CD4-positive, alpha-beta T cell (primary cell): Measurements from ENCODE around the gene MYLK4. TPM values are rescaled to one million over a fixed set of nuclear protein-coding genes. Genes with fewer than 3 reads are reported as not detected.

Experiments used
- ATAC-seq: fragments of 200-7000 bp; cut with Tn5 transposase; one replicate; pipeline ENCODE4 v1.10.0; 2022; ENCODE audit warnings: mild to moderate bottlenecking; ENCODE audit not compliant: poor library complexity
- CTCF ChIA-PET: fragments of 350-600 bp; sonication (Branson Sonifier 250); formaldehyde crosslinking; loops from one replicate; lab custom pipeline; 2021; ENCODE audit warnings: antibody characterized with exemption, inconsistent platforms; lab: Charles Lee
- POLR2A ChIA-PET: fragments of 350-600 bp; sonication (Branson Sonifier 250); formaldehyde crosslinking; loops from one replicate; lab custom pipeline; 2021; ENCODE audit warnings: antibody characterized with exemption, inconsistent platforms; lab: Charles Lee
- DNase-seq, 14 experiments: peaks; one replicate each; pipeline ENCODE4 v3.0.0-alpha.2; 2013 to 2020; ENCODE audit warnings: mixed read lengths in 2 of 14
- H3K27ac ChIP-seq, 2 donors: one replicate each; pipeline versions ENCODE4 v1.5.1 to v1.7.0; 2013; ENCODE audit warnings: low read length in 2 of 2, low read depth in 1 of 2, mild to moderate bottlenecking in 1 of 2
- H3K27me3 ChIP-seq, 2 experiments: 1 replicate in 1 of 2; 2 replicates in 1 of 2; pipeline versions ENCODE4 v1.6.1 to v1.7.0; 2013; ENCODE audit warnings: low read length in 2 of 2, control low read depth in 1 of 2, mild to moderate bottlenecking in 1 of 2, moderate library complexity in 1 of 2; ENCODE audit not compliant: insufficient read depth in 2 of 2, control insufficient read depth in 1 of 2
- H3K36me3 ChIP-seq: one replicate; pipeline ENCODE4 v1.6.1; 2013; ENCODE audit warnings: low read length, control low read depth; ENCODE audit not compliant: insufficient read depth
- H3K4me1 ChIP-seq: one replicate; pipeline ENCODE4 v1.6.1; 2013; ENCODE audit warnings: low read length, control low read depth; ENCODE audit not compliant: insufficient read depth
- H3K4me3 ChIP-seq: one replicate; pipeline ENCODE4 v1.5.1; 2013; ENCODE audit warnings: mild to moderate bottlenecking, low read length, moderate library complexity
- H3K9me3 ChIP-seq, 2 experiments: 1 replicate in 1 of 2; 2 replicates in 1 of 2; pipeline versions ENCODE4 v1.6.1 to v1.7.0; 2013; ENCODE audit warnings: low read length in 2 of 2, mild to moderate bottlenecking in 2 of 2, control low read depth in 1 of 2, moderate library complexity in 1 of 2; ENCODE audit not compliant: control insufficient read depth in 1 of 2, insufficient read depth in 1 of 2
- H3K27ac Mint-ChIP-seq: one replicate; pipeline ENCODE4 v1.8.0; 2020; ENCODE audit warnings: mixed read lengths
- H3K27me3 Mint-ChIP-seq: one replicate; pipeline ENCODE4 v1.8.0; 2021; ENCODE audit warnings: mixed read lengths
- H3K36me3 Mint-ChIP-seq: one replicate; pipeline ENCODE4 v1.8.0; 2021; ENCODE audit warnings: low read depth, mixed read lengths
- H3K4me1 Mint-ChIP-seq: one replicate; pipeline ENCODE4 v1.8.0; 2021; ENCODE audit warnings: low read depth, mixed read lengths
- H3K4me3 Mint-ChIP-seq: one replicate; pipeline ENCODE4 v1.8.0; 2020; ENCODE audit warnings: mild to moderate bottlenecking, mixed read lengths
- H3K9me3 Mint-ChIP-seq: one replicate; pipeline ENCODE4 v1.8.0; 2020; ENCODE audit warnings: mixed read lengths
- CTCF ChIP-seq: fragments of 200-600 bp; IDR thresholded peaks from one replicate; pipeline ENCODE4 v1.8.0; 2022; ENCODE audit warnings: antibody characterized with exemption, mild to moderate bottlenecking
- intact Hi-C, 2 experiments: fragments of 100-400 bp; cut with DNase I in 1 of 2; cut with micrococcal nuclease in 1 of 2; formaldehyde crosslinking; loops; one replicate each; pipeline versions ENCODE4 v1.15.1 to v1.9.0; 2023 to 2025; cut with DNase I, micrococcal nuclease
- total RNA-seq, 174 experiments: library from RNA in 2 of 174; stranded (reverse) in 2 of 174; gene quantifications; one replicate each; pipeline ENCODE4 v1.2.3 and lab custom pipeline; 2021 to 2026

MYLK4 gene
- total RNA-seq, 2 experiments from 2014 or later: 1.6 to 2.0 TPM

GRCh38 chr6:2754393-2754792 is 3.7 kb upstream of the MYLK4 start:
- H3K9me3 ChIP-seq: no peaks in the 10 kb centered on the region
- no peaks in the 10 kb centered on the region for H3K4me1 ChIP-seq
- H3K27ac ChIP-seq: no peak overlapping the region
- peaks cover 43% of the 10 kb centered on the region for H3K27me3 Mint-ChIP-seq
- no peak for TF ChIP-seq CTCF
- no peak overlapping the region for H3K4me3 Mint-ChIP-seq
- intact Hi-C loops: loop anchor here in 1 of 2 experiments (10.0 kb wide), 1 partner anchor 1230 kb away; no protein-coding TSS in a partner anchor
- POLR2A ChIA-PET: no interaction called here
- no peak overlapping the region for H3K27ac Mint-ChIP-seq
- peaks cover 6% of the 10 kb centered on the region for H3K4me1 Mint-ChIP-seq
- DNase-seq (no peak), ATAC-seq (no peak)
- CTCF ChIA-PET: no interaction called here
- no peaks in the 10 kb centered on the region for H3K36me3 ChIP-seq
- H3K4me3 ChIP-seq: no peak overlapping the region
- H3K9me3 Mint-ChIP-seq: no peaks in the 10 kb centered on the region
- no peaks in the 10 kb centered on the region for H3K36me3 Mint-ChIP-seq
- peaks cover 0 to 7% of the 10 kb centered on the region in 2 experiments for H3K27me3 ChIP-seq

- H3K27ac Mint-ChIP-seq: no peak overlapping the region
- DNase-seq (no peak), ATAC-seq (no peak)
- no peaks in the 10 kb centered on the region for H3K9me3 Mint-ChIP-seq
- Histone ChIP-seq H3K27me3 (peaks cover 0 to 7% of the 10 kb centered on the region in 2 experiments), H3K36me3 (no peaks in the 10 kb centered on the region), H3K27ac (no peak overlapping the region), H3K4me3 (no peak overlapping the region), H3K9me3 (no peaks in the 10 kb centered on the region), H3K4me1 (no peaks in the 10 kb centered on the region)
- H3K27me3 Mint-ChIP-seq: peaks cover 43% of the 10 kb centered on the region
- H3K36me3 Mint-ChIP-seq: no peaks in the 10 kb centered on the region
- CTCF ChIA-PET: no interaction called here
- H3K4me1 Mint-ChIP-seq: peaks cover 6% of the 10 kb centered on the region
- intact Hi-C loops: loop anchor here in 1 of 2 experiments (10.0 kb wide), 1 partner anchor 1229 kb away; no protein-coding TSS in a partner anchor
- no peak for TF ChIP-seq CTCF
- POLR2A ChIA-PET: no interaction called here
- H3K4me3 Mint-ChIP-seq: no peak overlapping the region
These were observed 3.0 kb upstream of the MYLK4 start for GRCh38 chr6:2753743-2754142.

GRCh38 chr6:2753110-2753489 is 2.4 kb upstream of the MYLK4 start:
- no peak overlapping the region for H3K4me3 Mint-ChIP-seq
- DNase-seq (no peak), ATAC-seq (no peak)
- H3K9me3 ChIP-seq: no peaks in the 10 kb centered on the region
- H3K4me1 ChIP-seq: no peaks in the 10 kb centered on the region
- H3K27ac ChIP-seq: no peak overlapping the region
- POLR2A ChIA-PET: no interaction called here
- H3K36me3 ChIP-seq: no peaks in the 10 kb centered on the region
- H3K36me3 Mint-ChIP-seq: no peaks in the 10 kb centered on the region
- no peaks in the 10 kb centered on the region for H3K9me3 Mint-ChIP-seq
- peaks cover 6% of the 10 kb centered on the region for H3K4me1 Mint-ChIP-seq
- H3K27ac Mint-ChIP-seq: no peak overlapping the region
- intact Hi-C loops: loop anchor here in 1 of 2 experiments (10.0 kb wide), 1 partner anchor 1228 kb away; no protein-coding TSS in a partner anchor
- H3K27me3 ChIP-seq: peaks cover 0 to 7% of the 10 kb centered on the region in 2 experiments
- H3K27me3 Mint-ChIP-seq: peaks cover 43% of the 10 kb centered on the region
- CTCF ChIA-PET: interaction anchor here (0.8 kb wide), 1 partner anchor 15 kb away, joined by 3 read pairs; no protein-coding TSS in a partner anchor
- H3K4me3 ChIP-seq: no peak overlapping the region
- no peak for TF ChIP-seq CTCF
